Esophagus muscularis mucosa (tissue), 4 donors: ENCODE data around the gene ASS1. TPM values are rescaled to one million over a fixed set of nuclear protein-coding genes. Genes with fewer than 3 reads are reported as not detected.

ENCODE experiments used
- DNase-seq: peaks from one replicate; pipeline ENCODE4 v3.0.0-alpha.2; 2017; ENCODE audit errors: extremely low spot score
- H3K27ac ChIP-seq, 4 donors: fragments of 200-600 bp; sonication (generic); replicated peaks in 1 of 4; 1 replicate in 3 of 4; 2 replicates in 1 of 4; pipeline ENCODE4 v1.5.1; 2016 to 2019; ENCODE audit warnings: mild to moderate bottlenecking in 1 of 4
- H3K27me3 ChIP-seq, 4 donors: fragments of 200-600 bp; sonication (generic); one replicate each; pipeline versions ENCODE4 v1.5.1 to v1.6.0; 2016 to 2019
- H3K36me3 ChIP-seq, 4 donors: fragments of 200-600 bp; sonication (generic); one replicate each; pipeline ENCODE4 v1.5.1; 2016 to 2019
- H3K4me1 ChIP-seq, 4 donors: fragments of 200-600 bp; sonication (generic); one replicate each; pipeline ENCODE4 v1.5.1; 2016 to 2019
- H3K4me3 ChIP-seq, 4 donors: fragments of 200-600 bp; sonication (generic); 1 replicate in 2 of 4; 2 replicates in 2 of 4; pipeline ENCODE4 v1.5.1; 2016 to 2019; ENCODE audit warnings: mild to moderate bottlenecking in 4 of 4, moderate library complexity in 1 of 4
- H3K9me3 ChIP-seq, 4 donors: fragments of 200-600 bp; sonication (generic); 1 replicate in 3 of 4; 2 replicates in 1 of 4; pipeline ENCODE4 v1.5.1; 2016 to 2019
- EP300 ChIP-seq: sonication (generic); formaldehyde crosslinking; IDR thresholded peaks from one replicate; pipeline ENCODE4 v1.6.1; 2017; ENCODE audit warnings: antibody characterized with exemption
- POLR2A ChIP-seq: fragments of 450-650 bp; IDR thresholded peaks from one replicate; pipeline ENCODE4 v1.6.1; 2017; ENCODE audit warnings: antibody characterized with exemption, moderate library complexity, mild to moderate bottlenecking, low read depth
- POLR2AphosphoS5 ChIP-seq, 2 donors: sonication (generic); formaldehyde crosslinking; IDR thresholded peaks; one replicate each; pipeline ENCODE4 v1.6.1; 2017; ENCODE audit warnings: antibody characterized with exemption in 2 of 2
- WGBS: methylation state at CpG from one replicate; pipeline ENCODE4 v1.1.5; 2018; 5-methylcytosine and 5-hydroxymethylcytosine counted together
- intact Hi-C: fragments of 100-400 bp; cut with DNase I; formaldehyde crosslinking; loops from one replicate; pipeline ENCODE4 v1.15.1; 2023
- total RNA-seq, 4 donors: library from RNA; depleted of rRNA; stranded (reverse); fragments of >200 nt; gene quantifications; one replicate each; pipeline versions ENCODE4 v1.1.0 to v1.2.1, GENCODE V29; 2016
- TF ChIP-seq, protein P1 (sequence below), 3 experiments: fragments of 200-600 bp in 2 of 3; fragments of 450-650 bp in 1 of 3; sonication (generic) in 2 of 3; IDR thresholded peaks; one replicate each; pipeline ENCODE4 v1.5.1; 2017 to 2019; ENCODE audit warnings: antibody characterized with exemption in 3 of 3, mild to moderate bottlenecking in 2 of 3, moderate library complexity in 1 of 3

The ASS1 gene
- total RNA-seq, 4 donors from 2014 or later: 67.7 to 113 (median 97.1) TPM

DNA sequence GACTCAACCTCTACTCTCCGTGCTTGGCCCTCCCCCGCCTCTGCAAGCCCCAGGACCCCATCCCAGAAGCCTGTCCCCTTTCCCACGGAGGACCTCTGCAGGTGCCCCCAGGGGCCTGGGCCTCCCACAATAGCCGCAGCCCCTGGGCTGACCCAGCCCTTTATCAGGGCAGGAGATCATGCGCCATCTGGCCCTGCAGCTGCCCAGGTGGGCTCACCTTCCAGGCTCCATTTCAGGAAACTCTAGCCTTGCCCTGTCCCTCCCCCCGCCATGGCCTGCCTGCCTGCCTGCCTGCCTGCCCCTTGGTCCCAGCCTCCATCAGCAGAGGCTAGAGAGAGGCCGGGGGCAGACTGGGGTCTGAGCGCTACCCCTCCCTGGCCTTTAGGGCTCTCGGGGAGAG lies 48.7 kb downstream of the ASS1 start:
- intact Hi-C loops: no loop called here
- H3K27ac ChIP-seq: no peak overlapping the region
- H3K4me3 ChIP-seq: no peak overlapping the region
- DNase-seq: no peak
- no peak for TF ChIP-seq POLR2A
- TF ChIP-seq EP300: no peak
- TF ChIP-seq, protein P1, sequence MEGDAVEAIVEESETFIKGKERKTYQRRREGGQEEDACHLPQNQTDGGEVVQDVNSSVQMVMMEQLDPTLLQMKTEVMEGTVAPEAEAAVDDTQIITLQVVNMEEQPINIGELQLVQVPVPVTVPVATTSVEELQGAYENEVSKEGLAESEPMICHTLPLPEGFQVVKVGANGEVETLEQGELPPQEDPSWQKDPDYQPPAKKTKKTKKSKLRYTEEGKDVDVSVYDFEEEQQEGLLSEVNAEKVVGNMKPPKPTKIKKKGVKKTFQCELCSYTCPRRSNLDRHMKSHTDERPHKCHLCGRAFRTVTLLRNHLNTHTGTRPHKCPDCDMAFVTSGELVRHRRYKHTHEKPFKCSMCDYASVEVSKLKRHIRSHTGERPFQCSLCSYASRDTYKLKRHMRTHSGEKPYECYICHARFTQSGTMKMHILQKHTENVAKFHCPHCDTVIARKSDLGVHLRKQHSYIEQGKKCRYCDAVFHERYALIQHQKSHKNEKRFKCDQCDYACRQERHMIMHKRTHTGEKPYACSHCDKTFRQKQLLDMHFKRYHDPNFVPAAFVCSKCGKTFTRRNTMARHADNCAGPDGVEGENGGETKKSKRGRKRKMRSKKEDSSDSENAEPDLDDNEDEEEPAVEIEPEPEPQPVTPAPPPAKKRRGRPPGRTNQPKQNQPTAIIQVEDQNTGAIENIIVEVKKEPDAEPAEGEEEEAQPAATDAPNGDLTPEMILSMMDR (IDR thresholded peaks at IDR 0.05): no peak
- no peak for TF ChIP-seq POLR2AphosphoS5 (IDR thresholded peaks at IDR 0.05)
- WGBS: 95% methylated on average over 5 of the region's 9 CpGs
- peaks cover 5 to 100% (median 82%) of the 10 kb centered on the region in 4 donors for H3K36me3 ChIP-seq
- peaks cover 0 to 7% (median 5%) of the 10 kb centered on the region in 4 donors for H3K9me3 ChIP-seq
- no peaks in the 10 kb centered on the region for H3K4me1 ChIP-seq
- no peaks in the 10 kb centered on the region for H3K27me3 ChIP-seq

DNA sequence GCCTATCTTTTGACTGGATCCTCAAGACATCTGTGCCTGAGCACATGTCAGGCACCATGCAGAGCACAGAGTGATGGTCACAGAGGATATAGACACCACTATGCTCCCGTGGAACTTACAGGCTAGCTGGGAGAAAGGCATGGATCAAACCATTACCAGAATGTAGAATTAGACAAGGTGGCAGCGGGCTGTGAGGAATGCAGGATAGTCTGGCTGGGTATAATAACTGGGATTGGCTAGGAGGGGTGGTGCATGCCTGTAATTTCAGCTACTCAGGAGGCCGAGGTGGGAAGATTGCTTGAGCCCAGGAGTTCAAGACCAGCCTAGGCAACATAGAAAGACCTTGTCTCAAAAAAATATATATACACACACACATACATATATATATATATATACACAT lies 50.3 kb downstream of the ASS1 start:
- Histone ChIP-seq H3K9me3 (peaks cover 0 to 7% (median 5%) of the 10 kb centered on the region in 4 donors), H3K4me3 (no peak overlapping the region), H3K4me1 (no peaks in the 10 kb centered on the region), H3K27ac (no peak overlapping the region), H3K27me3 (no peaks in the 10 kb centered on the region), H3K36me3 (peaks cover 5 to 100% (median 88%) of the 10 kb centered on the region in 4 donors)
- WGBS: 94% methylated on average over 3 of the region's 3 CpGs
- intact Hi-C loops: no loop called here
- no peak for DNase-seq
- TF ChIP-seq, protein P1 (IDR thresholded peaks at IDR 0.05): no peak
- TF ChIP-seq POLR2A (no peak), POLR2AphosphoS5 (IDR thresholded peaks at IDR 0.05) (no peak), EP300 (no peak)

DNA sequence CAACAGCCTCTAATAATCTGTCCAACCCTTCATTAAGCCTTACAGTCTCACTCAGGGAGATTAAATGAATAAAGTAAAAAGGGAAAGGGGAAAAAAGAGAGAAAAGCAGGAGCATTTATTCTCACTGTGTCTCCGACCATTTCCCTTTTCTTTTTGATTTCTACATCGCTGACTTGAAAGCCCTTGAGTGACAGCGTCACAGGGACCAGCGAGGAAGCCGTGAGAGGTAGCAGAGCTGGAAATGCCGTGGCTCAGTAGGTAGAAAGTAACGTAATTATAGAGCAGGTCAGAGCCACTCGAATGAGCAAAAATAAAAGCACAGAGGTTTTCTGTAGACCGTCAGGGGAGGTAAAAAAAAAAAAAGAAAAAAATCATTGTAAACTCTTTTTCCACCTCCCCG lies 52.4 kb downstream of the ASS1 start:
- Histone ChIP-seq H3K27ac (no peak overlapping the region), H3K4me1 (no peaks in the 10 kb centered on the region), H3K27me3 (no peaks in the 10 kb centered on the region), H3K9me3 (peaks cover 0 to 7% (median 5%) of the 10 kb centered on the region in 4 donors), H3K4me3 (no peak overlapping the region), H3K36me3 (peaks cover 5 to 97% (median 77%) of the 10 kb centered on the region in 4 donors)
- 88% methylated on average over 10 of the region's 10 CpGs for WGBS
- no peak for TF ChIP-seq EP300
- TF ChIP-seq, protein P1 (IDR thresholded peaks at IDR 0.05): no peak
- TF ChIP-seq POLR2AphosphoS5 (IDR thresholded peaks at IDR 0.05): no peak
- no peak for TF ChIP-seq POLR2A
- DNase-seq: no peak
- intact Hi-C loops: no loop called here

DNA sequence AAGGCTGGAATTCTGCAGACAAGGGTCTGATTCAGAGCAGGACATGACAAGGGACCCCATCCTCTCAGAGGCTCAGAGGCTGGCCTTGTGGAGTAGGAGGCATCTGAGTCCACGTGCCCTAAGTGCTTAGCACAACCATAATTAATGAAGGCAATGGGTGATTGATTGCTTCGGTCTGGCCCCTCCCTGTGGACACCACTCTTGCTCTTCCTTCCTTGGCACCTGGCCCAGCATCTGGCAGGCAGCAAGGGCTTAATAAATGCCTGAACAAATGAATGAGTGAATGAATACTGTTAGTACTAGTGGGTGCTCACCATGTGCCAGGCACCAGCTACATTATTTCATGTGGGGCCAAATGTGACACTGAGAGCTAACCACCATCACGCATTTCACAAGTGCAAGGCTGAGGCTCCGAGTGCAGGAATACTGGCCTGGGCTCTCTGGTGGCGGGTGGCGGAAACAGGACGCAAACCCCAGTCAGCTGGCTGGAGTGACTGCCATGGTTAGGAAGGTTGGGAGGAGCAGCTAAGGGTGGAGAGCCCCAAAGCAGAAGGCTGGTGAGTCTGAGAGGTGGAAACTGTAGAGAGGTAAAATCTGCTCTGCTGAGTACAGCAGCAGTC lies 53.6 kb downstream of the ASS1 start:
- Histone ChIP-seq H3K36me3 (peaks cover 5 to 84% (median 65%) of the 10 kb centered on the region in 4 donors), H3K27ac (no peak overlapping the region), H3K4me3 (no peak overlapping the region), H3K9me3 (peaks cover 0 to 7% (median 5%) of the 10 kb centered on the region in 4 donors), H3K27me3 (no peaks in the 10 kb centered on the region), H3K4me1 (no peaks in the 10 kb centered on the region)
- 82% methylated on average over 6 of the region's 7 CpGs for WGBS
- no peak for DNase-seq
- TF ChIP-seq POLR2AphosphoS5 (IDR thresholded peaks at IDR 0.05) (no peak), EP300 (no peak), POLR2A (no peak)
- TF ChIP-seq, protein P1 (IDR thresholded peaks at IDR 0.05): no peak
- intact Hi-C loops: no loop called here
